ENCODE measurements around the gene NCKAP5. TPM values are rescaled to one million over a fixed set of nuclear protein-coding genes. Genes with fewer than 3 reads are reported as not detected.

Gene NCKAP5
- total and polyA plus RNA-seq, 4 donors, result 2.3 to 20.2 (median 8.1) TPM

DNA sequence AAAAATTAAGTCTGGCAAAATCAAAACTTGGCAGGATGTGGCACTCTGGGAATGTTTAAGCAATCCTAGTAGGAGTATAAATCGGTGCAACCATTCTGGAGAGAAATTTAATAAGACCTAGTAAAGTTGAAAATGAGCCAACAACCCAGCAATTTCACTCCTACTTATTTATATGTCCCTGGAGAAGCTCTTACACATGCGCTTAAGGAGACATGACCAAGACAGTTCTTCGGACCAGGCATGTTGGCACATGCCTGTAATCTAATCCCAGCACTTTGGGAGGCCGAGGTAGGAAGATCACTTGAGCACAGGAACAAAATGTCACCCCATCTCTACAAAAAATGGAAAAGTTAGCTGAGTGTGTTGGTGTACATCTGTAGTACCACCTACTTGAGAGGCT is 523.7 kb downstream of the NCKAP5 start:
- 83 to 88% methylated on average over 4 of the region's 4 CpGs for WGBS, 2 donors
- ATAC-seq (ENCODE audit: insufficient read depth, low FRiP score), result no peak
- no peak overlapping the region for H3K4me3 ChIP-seq

DNA sequence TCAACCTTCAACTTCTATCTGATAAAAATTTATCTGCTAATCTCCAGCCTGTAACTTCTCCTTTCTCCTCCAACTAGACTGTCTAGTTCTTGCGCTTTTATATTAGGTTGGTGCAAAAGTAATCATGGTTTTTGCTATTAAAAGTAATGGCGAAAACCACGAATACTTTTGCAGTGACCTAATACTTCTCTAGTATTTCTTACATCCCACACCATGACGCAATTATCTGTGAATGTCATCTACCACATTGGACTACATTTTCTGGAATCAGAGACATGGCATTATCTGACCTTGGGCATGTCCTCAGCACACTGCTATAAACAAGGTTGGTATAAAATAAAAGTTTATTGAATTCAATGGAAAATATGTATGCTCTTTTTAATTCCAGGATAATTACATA is 528.1 kb downstream of the NCKAP5 start:
- H3K4me3 ChIP-seq, result no peak overlapping the region
- DNase-seq, result no peak
- no peaks in the 10 kb centered on the region for H3K4me1 ChIP-seq (ENCODE audit: control insufficient read depth in 5 of 5, insufficient read depth in 5 of 5, low read length in 5 of 5)
- no peaks in the 10 kb centered on the region for H3K27me3 ChIP-seq (ENCODE audit: control insufficient read depth in 3 of 3, insufficient read depth in 3 of 3, low read length in 2 of 3)
- TF ChIP-seq, protein P1, sequence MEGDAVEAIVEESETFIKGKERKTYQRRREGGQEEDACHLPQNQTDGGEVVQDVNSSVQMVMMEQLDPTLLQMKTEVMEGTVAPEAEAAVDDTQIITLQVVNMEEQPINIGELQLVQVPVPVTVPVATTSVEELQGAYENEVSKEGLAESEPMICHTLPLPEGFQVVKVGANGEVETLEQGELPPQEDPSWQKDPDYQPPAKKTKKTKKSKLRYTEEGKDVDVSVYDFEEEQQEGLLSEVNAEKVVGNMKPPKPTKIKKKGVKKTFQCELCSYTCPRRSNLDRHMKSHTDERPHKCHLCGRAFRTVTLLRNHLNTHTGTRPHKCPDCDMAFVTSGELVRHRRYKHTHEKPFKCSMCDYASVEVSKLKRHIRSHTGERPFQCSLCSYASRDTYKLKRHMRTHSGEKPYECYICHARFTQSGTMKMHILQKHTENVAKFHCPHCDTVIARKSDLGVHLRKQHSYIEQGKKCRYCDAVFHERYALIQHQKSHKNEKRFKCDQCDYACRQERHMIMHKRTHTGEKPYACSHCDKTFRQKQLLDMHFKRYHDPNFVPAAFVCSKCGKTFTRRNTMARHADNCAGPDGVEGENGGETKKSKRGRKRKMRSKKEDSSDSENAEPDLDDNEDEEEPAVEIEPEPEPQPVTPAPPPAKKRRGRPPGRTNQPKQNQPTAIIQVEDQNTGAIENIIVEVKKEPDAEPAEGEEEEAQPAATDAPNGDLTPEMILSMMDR (IDR thresholded peaks at IDR 0.05; ENCODE audit: control extremely low read depth, extremely low read depth), result no peak
- H3K27ac ChIP-seq (ENCODE audit: low read depth in 1 of 2, low read length in 1 of 2), result no peak overlapping the region
- no peak overlapping the region for H3K9ac ChIP-seq (ENCODE audit: insufficient read depth in 1 of 2, low read length in 2 of 2)
- no peaks in the 10 kb centered on the region for H3K9me3 ChIP-seq (ENCODE audit: control insufficient read depth in 4 of 4, insufficient read depth in 3 of 4, low read length in 3 of 4)
- WGBS, 2 donors, result 87 to 89% methylated on average over 4 of the region's 4 CpGs
- ATAC-seq (ENCODE audit: insufficient read depth, low FRiP score), result no peak
- H3K36me3 ChIP-seq (ENCODE audit: control insufficient read depth in 4 of 4, insufficient read depth in 4 of 4, low read length in 4 of 4), result no peaks in the 10 kb centered on the region

More for the DNA sequence above, 523.7 kb downstream of the NCKAP5 start:
- peaks cover 0 to 2% (median 0%) of the 10 kb centered on the region in 5 donors for H3K4me1 ChIP-seq (ENCODE audit: control insufficient read depth in 5 of 5, insufficient read depth in 5 of 5, low read length in 5 of 5)
- H3K36me3 ChIP-seq (ENCODE audit: control insufficient read depth in 4 of 4, insufficient read depth in 4 of 4, low read length in 4 of 4), result no peaks in the 10 kb centered on the region
- no peak overlapping the region for H3K27ac ChIP-seq (ENCODE audit: low read depth in 1 of 2, low read length in 1 of 2)
- TF ChIP-seq, protein P1 (IDR thresholded peaks at IDR 0.05; ENCODE audit: control extremely low read depth, extremely low read depth), result no peak
- no peak for DNase-seq
- H3K27me3 ChIP-seq (ENCODE audit: control insufficient read depth in 3 of 3, insufficient read depth in 3 of 3, low read length in 2 of 3), result no peaks in the 10 kb centered on the region
- no peaks in the 10 kb centered on the region for H3K9me3 ChIP-seq (ENCODE audit: control insufficient read depth in 4 of 4, insufficient read depth in 3 of 4, low read length in 3 of 4)
- H3K9ac ChIP-seq (ENCODE audit: insufficient read depth in 1 of 2, low read length in 2 of 2), result no peak overlapping the region

DNA sequence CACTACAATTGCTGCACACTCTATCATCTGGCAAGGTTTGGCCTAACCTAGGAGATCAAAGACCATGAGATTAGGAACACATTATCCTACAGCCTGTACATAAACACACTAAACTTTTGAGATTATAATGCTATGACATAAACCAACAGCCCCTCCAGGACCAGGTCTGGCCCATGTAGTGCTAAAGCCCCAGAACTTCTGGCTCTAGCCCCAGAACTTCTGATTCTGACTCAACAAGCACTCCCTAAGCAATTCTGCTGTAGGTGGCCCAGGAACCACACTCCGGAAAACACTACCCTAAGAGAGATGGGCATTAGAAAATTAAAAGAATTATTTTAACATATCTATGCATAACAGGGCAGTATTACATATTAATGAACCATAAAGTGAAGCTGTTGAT is 528.7 kb downstream of the NCKAP5 start:
- ATAC-seq (ENCODE audit: insufficient read depth, low FRiP score) (no peak), DNase-seq (no peak)
- no peaks in the 10 kb centered on the region for H3K36me3 ChIP-seq (ENCODE audit: control insufficient read depth in 4 of 4, insufficient read depth in 4 of 4, low read length in 4 of 4)
- H3K27me3 ChIP-seq (ENCODE audit: control insufficient read depth in 3 of 3, insufficient read depth in 3 of 3, low read length in 2 of 3), result no peaks in the 10 kb centered on the region
- TF ChIP-seq, protein P1 (IDR thresholded peaks at IDR 0.05; ENCODE audit: control extremely low read depth, extremely low read depth), result no peak
- no peaks in the 10 kb centered on the region for H3K4me1 ChIP-seq (ENCODE audit: control insufficient read depth in 5 of 5, insufficient read depth in 5 of 5, low read length in 5 of 5)
- H3K9me3 ChIP-seq (ENCODE audit: control insufficient read depth in 4 of 4, insufficient read depth in 3 of 4, low read length in 3 of 4), result no peaks in the 10 kb centered on the region
- H3K9ac ChIP-seq (ENCODE audit: insufficient read depth in 1 of 2, low read length in 2 of 2), result no peak overlapping the region
- H3K4me3 ChIP-seq, result no peak overlapping the region
- 94 to 99% methylated on average over 1 of the region's 1 CpG for WGBS, 2 donors
- H3K27ac ChIP-seq (ENCODE audit: low read depth in 1 of 2, low read length in 1 of 2), result no peak overlapping the region

DNA sequence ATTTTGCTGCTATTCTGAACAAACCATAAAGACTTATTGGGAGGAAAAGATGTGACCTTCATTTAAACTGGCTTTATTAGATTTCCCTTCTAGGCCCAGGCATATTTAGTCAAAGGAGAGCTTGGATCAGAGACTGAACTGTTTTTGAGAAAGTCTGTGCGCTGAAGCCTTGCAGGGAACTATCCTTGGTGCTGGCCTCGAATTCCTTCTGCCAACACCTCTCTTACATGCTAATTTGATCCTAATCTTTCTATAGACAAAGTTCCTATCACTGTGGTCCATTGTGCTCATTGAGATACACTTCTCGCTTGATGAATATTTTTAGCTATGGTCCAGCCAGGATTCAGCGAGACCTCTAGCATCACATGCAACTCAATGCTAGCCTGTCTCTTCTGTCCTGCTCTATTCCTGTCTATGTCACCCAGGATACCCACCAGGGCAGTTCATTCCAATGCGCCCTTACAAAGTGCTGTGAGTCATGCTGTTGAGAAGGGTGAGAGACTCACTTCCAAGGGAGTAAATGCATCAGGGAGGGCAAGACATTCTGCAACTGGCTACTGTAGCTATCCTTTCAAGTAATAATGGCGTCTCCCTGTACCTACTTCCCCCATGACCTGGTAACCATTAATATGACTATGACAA is 541.6 kb downstream of the NCKAP5 start:
- DNase-seq, result peak; percentile 13 to 57 (median 18)
- H3K4me1 ChIP-seq (ENCODE audit: control insufficient read depth in 5 of 5, insufficient read depth in 5 of 5, low read length in 5 of 5), result no peaks in the 10 kb centered on the region
- TF ChIP-seq, protein P1 (IDR thresholded peaks at IDR 0.05; ENCODE audit: control extremely low read depth, extremely low read depth), result no peak
- no peak for ATAC-seq (ENCODE audit: insufficient read depth, low FRiP score)
- H3K4me3 ChIP-seq, result no peak overlapping the region
- WGBS, 2 donors, result 49 to 51% methylated on average over 6 of the region's 6 CpGs
- H3K27ac ChIP-seq (ENCODE audit: low read depth in 1 of 2, low read length in 1 of 2), result no peak overlapping the region
- H3K27me3 ChIP-seq (ENCODE audit: control insufficient read depth in 3 of 3, insufficient read depth in 3 of 3, low read length in 2 of 3), result no peaks in the 10 kb centered on the region
- H3K9me3 ChIP-seq (ENCODE audit: control insufficient read depth in 4 of 4, insufficient read depth in 3 of 4, low read length in 3 of 4), result peaks cover 0 to 2% (median 0%) of the 10 kb centered on the region in 4 donors
- H3K9ac ChIP-seq (ENCODE audit: insufficient read depth in 1 of 2, low read length in 2 of 2), result no peak overlapping the region
- H3K36me3 ChIP-seq (ENCODE audit: control insufficient read depth in 4 of 4, insufficient read depth in 4 of 4, low read length in 4 of 4), result no peaks in the 10 kb centered on the region

All from lung (tissue), 12 donors.